Upper lobe of left lung (tissue), 4 donors: ENCODE measurements around the gene SMYD5.

Source experiments
- CTCF ChIP-seq, 6 experiments: fragments of 450-650 bp in 4 of 6; fragments of 200-600 bp in 2 of 6; sonication (generic) in 2 of 6; IDR thresholded peaks; one replicate each; pipeline ENCODE4 v1.5.1; 2016 to 2019; ENCODE audit warnings: antibody characterized with exemption in 6 of 6
- EP300 ChIP-seq, 4 donors: sonication (generic); formaldehyde crosslinking; IDR thresholded peaks; one replicate each; pipeline ENCODE4 v1.5.1; 2017; ENCODE audit warnings: antibody characterized with exemption in 4 of 4, control low read depth in 2 of 4
- POLR2AphosphoS5 ChIP-seq, 2 donors: sonication (generic); formaldehyde crosslinking; IDR thresholded peaks; one replicate each; pipeline ENCODE4 v1.5.1; 2017; ENCODE audit warnings: antibody characterized with exemption in 2 of 2

GRCh38 chr2:73235315-73236028, 21.4 kb downstream of the SMYD5 start:
- TF ChIP-seq CTCF (IDR thresholded peaks at IDR 0.05) (no peak), EP300 (IDR thresholded peaks at IDR 0.05) (no peak), POLR2AphosphoS5 (IDR thresholded peaks at IDR 0.05) (no peak)
